ENCODE data around the gene TIGD2. TPM values are rescaled to one million over a fixed set of nuclear protein-coding genes. Genes with fewer than 3 reads are reported as not detected.
"Not testable (repeated sequence)": the region's sequence is repeated elsewhere in the genome, so short reads cannot be mapped to it uniquely, and the experiment has no call there.

The TIGD2 gene
- total RNA-seq, 5 donors from 2014 or later (not counting 1 experiment from before 2014, with no cell fraction given), result 3.8 to 6.7 (median 5.2) TPM

DNA sequence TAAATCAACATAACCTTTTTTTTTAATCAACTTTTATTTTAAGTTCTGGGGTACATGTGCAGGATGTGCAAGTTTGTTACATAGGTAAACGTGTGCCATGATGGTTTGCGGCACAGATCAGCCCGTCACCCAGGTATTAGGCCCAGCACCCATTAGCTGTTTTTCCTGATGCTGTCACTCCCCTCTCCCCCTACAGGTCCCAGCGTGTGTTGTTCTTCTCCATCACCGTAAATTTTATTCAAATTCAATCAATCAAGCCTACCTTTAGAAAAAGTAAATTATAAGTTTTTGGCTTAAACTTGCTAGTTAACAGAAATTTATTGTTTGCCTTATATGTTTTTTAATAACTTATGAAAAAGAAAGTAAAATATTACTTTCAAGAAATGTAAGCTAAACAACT, 25.9 kb downstream of the TIGD2 start:
- Mint-ChIP-seq H3K9me3 (no peaks in the 10 kb centered on the region), H3K36me3 (no peaks in the 10 kb centered on the region), H3K4me1 (no peaks in the 10 kb centered on the region), H3K4me3 (no peak overlapping the region), H3K27me3 (no peaks in the 10 kb centered on the region), H3K27ac (no peak overlapping the region)
- peaks cover 0 to 5% of the 10 kb centered on the region in 2 experiments for H3K27me3 ChIP-seq (replicated peaks in 1 of 2; ENCODE audit: control insufficient read depth in 2 of 2, extremely low read depth in 1 of 2, insufficient read depth in 2 of 2, low read length in 1 of 2)
- no peak overlapping the region for H3K27ac ChIP-seq (ENCODE audit: low read length)
- WGBS (ENCODE audit: insufficient coverage), result no CpG with 5 or more reads among the region's 5 CpGs
- ATAC-seq (replicated peaks in 1 of 4) (no peak), DNase-seq (no peak)
- no peaks in the 10 kb centered on the region for H3K4me1 ChIP-seq (ENCODE audit: control insufficient read depth in 1 of 2, extremely low read depth in 1 of 2, insufficient read depth in 2 of 2, low read length in 2 of 2)
- no peak overlapping the region for H3K4me3 ChIP-seq (ENCODE audit: control insufficient read depth in 1 of 2, extremely low read depth in 1 of 2, low read length in 1 of 2)
- ChIA-PET CTCF (interaction anchor here in 1 of 2 donors (0.6 kb wide), 1 partner anchor 420 kb away, joined by 3 read pairs; no protein-coding TSS in a partner anchor), POLR2A (interaction anchor here in 1 of 2 donors (0.7 kb wide), 1 partner anchor 122 kb away, joined by 4 read pairs; no protein-coding TSS in a partner anchor)
- no peaks in the 10 kb centered on the region for H3K36me3 ChIP-seq (ENCODE audit: control insufficient read depth in 2 of 2, extremely low read depth in 1 of 2, insufficient read depth in 1 of 2, low read length in 1 of 2)
- H3K9me3 ChIP-seq, result no peaks in the 10 kb centered on the region

DNA sequence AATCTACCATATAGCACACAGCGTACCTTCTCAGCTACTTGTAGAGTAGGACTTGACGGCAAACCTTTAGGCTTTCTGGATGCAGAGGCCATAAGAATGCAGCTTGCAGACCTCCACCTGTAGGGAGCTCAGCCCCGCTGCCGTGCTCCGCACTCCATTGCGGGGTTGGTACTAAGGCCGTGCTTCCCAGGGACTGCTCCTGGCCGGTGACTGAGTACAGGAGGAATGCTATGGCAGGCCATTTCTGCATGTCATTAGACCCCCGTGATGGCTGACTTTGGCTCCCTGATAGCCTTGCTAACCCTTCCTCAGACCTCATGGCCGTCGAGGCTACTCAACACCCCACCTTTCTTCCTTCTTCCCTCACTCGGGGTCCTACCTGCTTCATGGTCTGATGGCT, 26.4 kb downstream of the TIGD2 start:
- ATAC-seq (replicated peaks in 1 of 4), result no peak
- POLR2A ChIA-PET, result no interaction called here
- no peaks in the 10 kb centered on the region for H3K9me3 ChIP-seq
- CTCF ChIA-PET, result interaction anchor here in 1 of 2 donors (0.6 kb wide), 2 partner anchors 15 to 421 kb away, joined by 3 read pairs; no protein-coding TSS in a partner anchor
- Mint-ChIP-seq H3K4me3 (no peak overlapping the region), H3K36me3 (no peaks in the 10 kb centered on the region), H3K27me3 (no peaks in the 10 kb centered on the region), H3K4me1 (no peaks in the 10 kb centered on the region), H3K27ac (no peak overlapping the region), H3K9me3 (no peaks in the 10 kb centered on the region)
- H3K4me3 ChIP-seq (ENCODE audit: control insufficient read depth in 1 of 2, extremely low read depth in 1 of 2, low read length in 1 of 2), result no peak overlapping the region
- no peak for DNase-seq
- no peaks in the 10 kb centered on the region for H3K36me3 ChIP-seq (ENCODE audit: control insufficient read depth in 2 of 2, extremely low read depth in 1 of 2, insufficient read depth in 1 of 2, low read length in 1 of 2)
- WGBS (ENCODE audit: insufficient coverage), result 95% methylated on average over 8 of the region's 12 CpGs
- H3K27ac ChIP-seq (ENCODE audit: low read length), result no peak overlapping the region
- H3K27me3 ChIP-seq (replicated peaks in 1 of 2; ENCODE audit: control insufficient read depth in 2 of 2, extremely low read depth in 1 of 2, insufficient read depth in 2 of 2, low read length in 1 of 2), result peaks cover 0 to 5% of the 10 kb centered on the region in 2 experiments
- H3K4me1 ChIP-seq (ENCODE audit: control insufficient read depth in 1 of 2, extremely low read depth in 1 of 2, insufficient read depth in 2 of 2, low read length in 2 of 2), result no peaks in the 10 kb centered on the region

DNA sequence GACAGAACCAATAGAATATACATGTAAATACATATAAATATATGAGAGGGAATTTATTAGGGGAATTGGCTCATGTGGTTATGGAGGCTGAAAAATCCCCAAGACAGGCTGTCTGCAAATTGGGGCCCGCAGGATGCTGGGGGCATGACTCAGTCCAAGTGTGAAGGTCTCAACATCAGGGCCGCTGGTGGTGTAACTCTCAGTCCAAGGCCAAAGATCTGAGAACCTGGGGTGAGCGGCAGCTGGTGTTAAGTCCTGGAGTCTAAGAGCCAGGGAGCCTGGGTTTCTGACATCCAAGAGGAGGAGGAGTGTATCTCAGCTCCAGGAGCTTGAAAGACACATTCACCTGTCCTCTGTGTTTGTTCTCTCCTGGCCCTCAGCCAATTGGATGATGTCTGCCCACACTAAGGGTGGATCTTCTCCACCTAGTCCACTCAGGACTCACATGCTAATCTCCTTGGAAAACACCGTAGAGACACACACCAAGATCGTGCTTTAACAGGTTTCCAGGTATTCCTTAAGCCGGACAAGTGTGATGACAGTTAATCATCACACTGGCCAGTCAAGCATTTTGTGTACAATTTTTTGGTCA, 28.9 kb downstream of the TIGD2 start:
- POLR2A ChIA-PET, result interaction anchor here (0.5 to 0.9 kb wide), 3 partner anchors 11 to 238 kb away, joined by 3 read pairs; no protein-coding TSS in a partner anchor
- 91% methylated on average over 5 of the region's 6 CpGs for WGBS (ENCODE audit: insufficient coverage)

DNA sequence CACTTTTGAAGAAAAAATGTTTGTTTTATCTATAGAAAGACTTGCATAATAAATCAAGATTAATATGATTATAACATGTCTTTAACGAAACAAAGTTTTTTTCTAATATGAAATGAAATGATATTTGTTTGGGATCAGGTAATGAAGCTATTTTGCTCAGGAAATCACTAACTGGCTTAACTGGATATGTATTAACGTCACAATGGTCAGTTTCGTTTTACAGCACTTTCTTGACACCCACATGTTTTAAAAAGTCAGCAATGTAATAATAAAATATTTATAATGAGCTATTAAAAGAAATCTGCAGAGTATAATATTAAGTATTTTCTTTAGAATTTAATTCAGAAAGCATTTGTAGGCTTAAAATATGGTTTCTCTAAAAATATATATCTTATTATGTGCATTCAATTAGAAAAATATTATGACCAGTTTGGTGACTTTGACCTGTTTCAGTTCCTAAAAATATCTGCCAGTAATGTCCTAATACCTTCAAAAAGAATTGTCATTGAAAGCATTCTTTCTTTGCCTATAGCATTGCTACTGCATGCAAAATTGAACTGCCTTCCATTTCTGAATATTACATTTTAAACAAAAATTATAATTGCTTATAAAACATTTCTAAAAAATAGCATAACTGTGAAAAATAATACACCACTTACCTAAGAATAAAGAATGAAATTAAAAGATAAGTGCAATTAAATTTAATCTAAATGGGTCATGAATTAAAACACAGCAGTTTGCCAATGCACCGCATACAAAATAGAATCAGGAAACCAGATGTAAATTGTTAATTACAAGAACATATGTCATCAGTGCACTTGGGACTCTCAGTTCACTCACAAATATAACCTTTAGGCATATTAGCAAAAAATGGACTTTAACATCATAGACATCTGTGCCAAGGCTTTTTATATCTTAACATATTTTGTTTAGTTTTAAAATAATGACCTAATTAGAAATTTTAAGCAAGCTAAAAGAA, 31.6 kb downstream of the TIGD2 start:
- Histone ChIP-seq H3K27me3 (replicated peaks in 1 of 2; ENCODE audit: control insufficient read depth in 2 of 2, extremely low read depth in 1 of 2, insufficient read depth in 2 of 2, low read length in 1 of 2) (peaks cover 0 to 6% of the 10 kb centered on the region in 2 experiments), H3K36me3 (ENCODE audit: control insufficient read depth in 2 of 2, extremely low read depth in 1 of 2, insufficient read depth in 1 of 2, low read length in 1 of 2) (no peaks in the 10 kb centered on the region), H3K27ac (ENCODE audit: low read length) (no peak overlapping the region), H3K4me3 (ENCODE audit: control insufficient read depth in 1 of 2, extremely low read depth in 1 of 2, low read length in 1 of 2) (no peak overlapping the region), H3K9me3 (no peaks in the 10 kb centered on the region), H3K4me1 (ENCODE audit: control insufficient read depth in 1 of 2, extremely low read depth in 1 of 2, insufficient read depth in 2 of 2, low read length in 2 of 2) (no peaks in the 10 kb centered on the region)
- ATAC-seq (replicated peaks in 1 of 4) (no peak), DNase-seq (no peak)
- Mint-ChIP-seq H3K9me3 (peaks cover 0 to 6% (median 0%) of the 10 kb centered on the region in 3 donors), H3K4me1 (no peaks in the 10 kb centered on the region), H3K4me3 (no peak overlapping the region), H3K27ac (no peak overlapping the region), H3K36me3 (no peaks in the 10 kb centered on the region), H3K27me3 (no peaks in the 10 kb centered on the region)
- POLR2A ChIA-PET, result interaction anchor here in 1 of 2 donors (0.6 kb wide), 1 partner anchor 9 kb away, joined by 3 read pairs; no protein-coding TSS in a partner anchor
- WGBS (ENCODE audit: insufficient coverage), result no CpG with 5 or more reads among the region's 4 CpGs
- CTCF ChIA-PET, result interaction anchor here in 1 of 2 donors (0.6 to 1.3 kb wide), 2 partner anchors 10 to 1103 kb away, joined by 4 read pairs; no protein-coding TSS in a partner anchor

More for the DNA sequence above, 28.9 kb downstream of the TIGD2 start:
- Histone ChIP-seq H3K36me3 (ENCODE audit: control insufficient read depth in 2 of 2, extremely low read depth in 1 of 2, insufficient read depth in 1 of 2, low read length in 1 of 2) (no peaks in the 10 kb centered on the region), H3K9me3 (no peaks in the 10 kb centered on the region), H3K4me3 (ENCODE audit: control insufficient read depth in 1 of 2, extremely low read depth in 1 of 2, low read length in 1 of 2) (no peak overlapping the region), H3K27ac (ENCODE audit: low read length) (no peak overlapping the region), H3K4me1 (ENCODE audit: control insufficient read depth in 1 of 2, extremely low read depth in 1 of 2, insufficient read depth in 2 of 2, low read length in 2 of 2) (no peaks in the 10 kb centered on the region), H3K27me3 (replicated peaks in 1 of 2; ENCODE audit: control insufficient read depth in 2 of 2, extremely low read depth in 1 of 2, insufficient read depth in 2 of 2, low read length in 1 of 2) (peaks cover 0 to 5% of the 10 kb centered on the region in 2 experiments)
- CTCF ChIA-PET, result no interaction called here
- ATAC-seq (replicated peaks in 1 of 4) (no peak), DNase-seq (no peak)
- no peaks in the 10 kb centered on the region for H3K36me3 Mint-ChIP-seq
- H3K4me1 Mint-ChIP-seq, result no peaks in the 10 kb centered on the region
- H3K27me3 Mint-ChIP-seq, result no peaks in the 10 kb centered on the region
- H3K9me3 Mint-ChIP-seq, result peaks cover 0 to 6% (median 0%) of the 10 kb centered on the region in 3 donors
- no peak overlapping the region for H3K4me3 Mint-ChIP-seq
- no peak overlapping the region for H3K27ac Mint-ChIP-seq

DNA sequence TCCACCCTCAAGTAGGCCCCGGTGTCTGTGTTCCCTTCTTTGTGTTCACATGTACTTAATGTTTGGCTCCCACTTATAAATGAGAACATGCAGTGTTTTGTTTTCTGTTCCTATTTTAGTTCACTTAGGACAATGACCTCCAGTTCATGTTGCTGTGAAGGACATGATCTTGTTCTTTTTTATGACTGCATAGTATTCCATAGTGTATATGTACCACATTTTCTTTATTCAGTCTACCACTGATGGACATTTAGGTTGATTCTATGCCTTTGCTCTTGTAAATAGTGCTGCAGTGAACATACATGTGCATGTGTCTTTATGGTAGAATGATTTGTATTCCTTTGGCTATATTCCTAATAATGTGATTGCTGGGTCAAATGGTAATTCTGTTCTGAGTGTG, 33.3 kb downstream of the TIGD2 start:
- H3K36me3 Mint-ChIP-seq; H3K4me1 ChIP-seq (ENCODE audit: control insufficient read depth in 1 of 2, extremely low read depth in 1 of 2, insufficient read depth in 2 of 2, low read length in 2 of 2); H3K27ac Mint-ChIP-seq; H3K9me3 Mint-ChIP-seq; H3K27me3 Mint-ChIP-seq; ATAC-seq (replicated peaks in 1 of 4); H3K36me3 ChIP-seq (ENCODE audit: control insufficient read depth in 2 of 2, extremely low read depth in 1 of 2, insufficient read depth in 1 of 2, low read length in 1 of 2); H3K4me3 ChIP-seq (ENCODE audit: control insufficient read depth in 1 of 2, extremely low read depth in 1 of 2, low read length in 1 of 2); H3K9me3 ChIP-seq; DNase-seq; H3K4me1 Mint-ChIP-seq; POLR2A ChIA-PET; H3K4me3 Mint-ChIP-seq; H3K27ac ChIP-seq (ENCODE audit: low read length): not testable (repeated sequence)
- WGBS (ENCODE audit: insufficient coverage), result no CpG with 5 or more reads among the region's 1 CpG
- peaks cover 0 to 10% of the 10 kb centered on the region in 2 experiments for H3K27me3 ChIP-seq (replicated peaks in 1 of 2; ENCODE audit: control insufficient read depth in 2 of 2, extremely low read depth in 1 of 2, insufficient read depth in 2 of 2, low read length in 1 of 2)
- CTCF ChIA-PET, result interaction anchor here in 1 of 2 donors (1.3 kb wide), 1 partner anchor 9 kb away, joined by 4 read pairs; no protein-coding TSS in a partner anchor

DNA sequence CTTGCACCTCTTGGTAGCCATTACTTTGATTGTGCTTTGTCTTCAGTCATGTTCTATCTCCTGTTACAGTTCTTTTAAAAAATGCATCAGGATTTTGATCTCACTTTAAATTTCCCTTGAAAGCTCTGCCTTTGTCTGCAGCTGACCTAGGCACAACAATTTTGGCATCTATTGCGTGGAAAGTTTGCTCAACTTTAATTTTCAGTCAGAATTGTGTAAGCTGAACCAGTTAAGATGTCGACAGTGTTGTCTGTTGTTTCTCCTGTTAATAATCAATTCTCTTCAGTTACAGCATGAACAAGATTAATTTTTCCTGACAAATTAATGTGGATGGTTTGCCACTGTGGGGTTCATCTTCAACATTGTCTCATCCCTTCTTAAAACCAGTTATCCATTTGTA, 34.9 kb downstream of the TIGD2 start:
- Mint-ChIP-seq H3K27ac (no peak overlapping the region), H3K4me1 (no peaks in the 10 kb centered on the region), H3K36me3 (no peaks in the 10 kb centered on the region), H3K4me3 (no peak overlapping the region), H3K9me3 (peaks cover 0 to 6% (median 0%) of the 10 kb centered on the region in 3 donors), H3K27me3 (peaks cover 0 to 1% of the 10 kb centered on the region in 2 donors)
- no CpG with 5 or more reads among the region's 2 CpGs for WGBS (ENCODE audit: insufficient coverage)
- ATAC-seq (replicated peaks in 1 of 4) (no peak), DNase-seq (no peak)
- Histone ChIP-seq H3K4me3 (ENCODE audit: control insufficient read depth in 1 of 2, extremely low read depth in 1 of 2, low read length in 1 of 2) (no peak overlapping the region), H3K9me3 (no peaks in the 10 kb centered on the region), H3K27me3 (replicated peaks in 1 of 2; ENCODE audit: control insufficient read depth in 2 of 2, extremely low read depth in 1 of 2, insufficient read depth in 2 of 2, low read length in 1 of 2) (peaks cover 0 to 10% of the 10 kb centered on the region in 2 experiments), H3K36me3 (ENCODE audit: control insufficient read depth in 2 of 2, extremely low read depth in 1 of 2, insufficient read depth in 1 of 2, low read length in 1 of 2) (no peaks in the 10 kb centered on the region), H3K4me1 (ENCODE audit: control insufficient read depth in 1 of 2, extremely low read depth in 1 of 2, insufficient read depth in 2 of 2, low read length in 2 of 2) (no peaks in the 10 kb centered on the region), H3K27ac (ENCODE audit: low read length) (no peak overlapping the region)
- POLR2A ChIA-PET, result no interaction called here
- CTCF ChIA-PET, result no interaction called here

Data from T-cell (primary cell).